Measurements from ENCODE around the gene DCAF6.

Gene DCAF6

GRCh38 chr1:168110896-168111545 is 174.5 kb downstream of the DCAF6 start:
- DNase-seq = no peak

DNA sequence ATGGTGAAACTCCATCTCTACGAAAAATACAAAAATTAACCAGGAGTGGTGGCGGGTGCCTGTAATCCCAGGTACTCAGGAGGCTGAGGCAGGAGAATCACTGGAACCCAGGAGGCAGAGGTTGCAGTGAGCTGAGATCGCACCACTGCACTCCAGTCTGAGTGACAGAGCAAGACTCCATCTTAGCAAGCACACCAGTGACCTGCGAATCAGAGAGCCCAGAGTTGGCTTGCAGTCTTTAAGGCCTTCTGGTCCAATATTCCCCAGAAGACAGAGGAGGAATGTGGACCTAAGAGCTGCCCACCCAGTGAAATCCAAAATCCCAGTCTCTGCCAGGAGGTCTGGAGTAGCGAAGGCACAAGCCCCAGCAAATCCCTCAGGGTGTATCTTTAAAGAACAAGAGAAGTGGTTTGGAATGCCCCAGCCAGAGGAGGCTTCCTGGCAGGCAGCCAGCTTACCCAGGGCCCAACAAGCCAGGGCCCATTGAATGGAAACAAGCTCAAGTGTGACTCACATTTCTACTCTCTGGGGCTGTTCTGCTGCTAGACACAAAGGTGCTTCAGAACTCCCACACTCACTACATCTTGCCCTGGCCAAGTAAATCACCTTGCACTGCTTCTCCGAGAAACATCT is 176.3 kb downstream of the DCAF6 start:
- DNase-seq = no peak

GRCh38 chr1:168114845-168115244 is 178.4 kb downstream of the DCAF6 start:
- no peak for DNase-seq

DNA sequence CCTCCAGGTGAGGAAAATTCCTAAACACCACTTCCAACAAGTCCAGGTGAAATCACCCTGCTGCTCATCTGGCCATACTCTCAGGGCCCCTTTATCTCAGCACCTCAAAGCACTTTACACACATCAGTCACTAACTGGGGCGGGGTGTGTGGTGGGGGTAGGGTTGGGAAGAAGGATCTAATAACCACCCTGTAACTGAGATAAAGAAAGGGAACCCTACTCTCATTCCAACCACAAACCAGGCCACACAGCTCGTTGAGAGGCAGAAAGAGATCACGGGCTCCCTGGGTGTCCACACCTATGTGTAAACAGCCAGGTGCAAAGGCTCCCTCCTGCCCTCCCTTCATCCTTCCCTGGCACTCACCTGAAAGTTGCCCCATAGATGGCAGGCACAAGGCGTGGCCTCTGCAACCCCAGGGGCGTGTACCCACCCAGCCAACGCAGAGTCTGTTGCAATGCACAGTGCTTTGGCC is 179.9 kb downstream of the DCAF6 start:
- DNase-seq = no peak

DNA sequence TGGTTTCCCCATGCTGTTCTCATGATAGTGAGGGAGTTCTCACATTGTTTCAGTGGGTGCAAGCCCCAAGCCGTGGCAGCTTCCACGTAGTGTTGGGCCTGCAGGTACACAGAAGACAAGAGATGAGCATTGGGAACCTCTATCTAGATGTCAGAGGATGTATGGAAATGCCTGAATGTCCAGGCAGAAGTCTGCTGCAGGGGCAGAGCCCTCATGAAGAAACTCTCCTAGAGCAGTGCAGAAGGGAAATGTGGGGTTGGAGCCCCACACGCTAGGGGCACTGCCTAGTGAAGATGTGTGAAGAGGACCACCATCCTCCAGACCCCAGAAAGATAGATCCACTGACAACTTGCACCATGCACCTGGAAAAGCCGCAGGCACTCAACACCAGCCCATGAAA is 183.3 kb downstream of the DCAF6 start:
- DNase-seq = no peak

- no peak for DNase-seq
These were observed 185.0 kb downstream of the DCAF6 start for GRCh38 chr1:168121401-168122011.

- no peak for DNase-seq
These were observed 188.6 kb downstream of the DCAF6 start for GRCh38 chr1:168125051-168125450.

Data from NCI-H748 treated with DMSO at 0.1 percent for 48 hours (cell line).